HuH-7.5 (cell line): ENCODE results near the gene SLC25A31.

Experiments
- DNase-seq: peaks from one replicate; pipeline ENCODE4 v3.0.0; 2011; ENCODE audit warnings: low spot score

SLC25A31 gene

DNA sequence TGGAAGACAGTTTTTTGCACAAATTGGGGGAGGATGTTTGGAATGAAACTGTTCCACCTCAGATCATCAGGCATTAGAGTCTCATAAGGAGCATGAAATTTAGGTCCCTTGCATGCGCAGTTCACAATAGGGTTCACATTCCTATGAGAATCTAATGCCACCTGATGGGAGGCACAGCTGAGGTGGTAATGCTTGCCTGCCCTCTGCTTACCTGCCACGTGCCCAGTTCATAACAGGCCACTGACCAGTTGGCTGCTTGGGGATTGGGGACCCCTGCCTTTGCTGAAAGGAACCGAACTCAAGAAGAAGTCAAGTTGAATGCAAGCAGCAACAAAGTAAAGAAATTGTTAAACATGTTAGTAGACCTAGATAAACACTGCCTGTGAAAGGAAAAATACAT lies 47.3 kb downstream of the SLC25A31 start:
- DNase-seq: no peak

DNA sequence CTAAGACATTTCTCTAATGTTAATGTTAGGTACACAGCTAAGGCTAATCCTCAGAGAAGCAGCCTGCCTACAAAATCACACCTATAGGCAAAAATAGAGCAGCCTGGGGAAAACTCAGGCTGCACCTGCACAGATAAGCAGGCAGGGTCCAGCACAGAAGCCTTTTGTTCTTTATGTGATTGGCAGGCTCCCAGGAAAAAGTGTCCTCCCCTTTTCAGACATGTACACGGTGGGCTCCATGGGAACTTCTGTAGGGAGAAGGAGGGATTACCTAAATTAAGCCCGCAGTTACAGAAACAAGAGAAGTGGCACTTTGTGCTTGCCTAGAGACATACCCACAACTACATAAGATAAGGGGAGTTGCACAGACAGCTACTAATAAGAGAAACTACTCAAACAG lies 47.9 kb downstream of the SLC25A31 start:
- DNase-seq: no peak

DNA sequence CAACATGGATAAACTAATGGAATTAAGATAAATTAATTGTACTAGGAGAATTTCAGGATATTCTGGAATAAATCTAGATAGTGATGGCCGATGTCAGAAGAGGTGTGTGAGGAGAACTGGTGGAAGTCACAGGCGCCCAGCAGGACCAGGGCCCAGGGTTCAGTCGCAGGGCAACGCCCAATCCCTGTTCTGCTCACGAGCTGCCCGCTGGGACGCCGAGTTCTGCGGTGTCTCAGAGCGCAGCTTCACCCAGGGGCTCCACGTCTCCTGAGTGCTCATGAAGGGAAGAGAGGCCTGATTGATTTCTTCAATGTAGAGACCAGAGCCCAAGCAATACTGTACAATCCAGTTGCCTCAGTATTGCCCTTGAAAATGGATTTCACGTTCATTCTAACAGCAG lies 50.4 kb downstream of the SLC25A31 start:
- no peak for DNase-seq

DNA sequence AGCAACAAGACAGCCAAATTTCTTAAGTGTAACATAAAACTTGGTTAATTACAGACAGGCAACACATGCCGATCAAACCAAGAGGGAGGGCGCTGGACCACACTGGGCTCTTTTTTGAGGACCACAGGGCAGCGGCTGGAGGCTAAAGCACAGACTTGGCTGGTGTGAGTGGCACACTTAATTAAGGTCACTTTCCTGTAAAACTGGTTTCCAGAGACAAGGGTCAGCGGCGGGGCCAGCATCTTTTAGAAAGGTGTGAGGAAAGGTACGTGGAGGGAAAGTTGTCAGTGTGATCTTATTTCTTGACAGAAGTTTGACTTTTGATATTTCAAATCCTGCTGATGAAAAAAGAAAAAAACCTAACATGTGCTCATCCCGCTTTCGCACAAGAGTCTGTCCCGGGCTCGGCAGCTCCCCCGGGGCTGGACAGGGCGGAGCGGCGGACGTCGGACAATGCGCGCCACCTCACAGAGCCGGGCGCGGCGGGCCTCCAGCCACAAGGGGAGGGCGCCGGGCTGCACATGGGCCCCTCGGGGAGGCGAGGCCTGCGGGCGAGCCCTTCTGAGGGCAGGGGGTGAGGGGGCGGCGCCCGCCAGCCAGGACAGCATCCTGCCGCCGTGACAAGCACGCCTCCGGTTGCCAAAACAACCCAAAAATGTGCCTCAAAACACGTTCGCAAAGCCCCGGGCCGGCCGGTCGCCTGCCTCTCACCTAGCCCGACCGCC lies 51.3 kb downstream of the SLC25A31 start:
- peak; percentile 17 for DNase-seq

DNA sequence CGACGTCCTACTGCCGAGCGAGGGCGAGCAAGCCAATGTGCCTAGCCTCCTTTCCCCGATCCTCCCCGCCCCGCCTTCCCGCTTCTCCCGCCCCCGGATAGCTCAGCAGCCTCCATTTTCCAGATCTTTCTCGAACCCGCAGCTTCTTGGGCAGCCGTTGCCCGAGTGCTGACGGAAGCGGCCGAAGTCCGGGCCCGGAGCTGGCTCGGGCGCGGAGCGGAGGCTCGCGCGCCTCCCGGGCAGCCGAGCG lies 51.8 kb downstream of the SLC25A31 start:
- DNase-seq: peak; percentile 49

DNA sequence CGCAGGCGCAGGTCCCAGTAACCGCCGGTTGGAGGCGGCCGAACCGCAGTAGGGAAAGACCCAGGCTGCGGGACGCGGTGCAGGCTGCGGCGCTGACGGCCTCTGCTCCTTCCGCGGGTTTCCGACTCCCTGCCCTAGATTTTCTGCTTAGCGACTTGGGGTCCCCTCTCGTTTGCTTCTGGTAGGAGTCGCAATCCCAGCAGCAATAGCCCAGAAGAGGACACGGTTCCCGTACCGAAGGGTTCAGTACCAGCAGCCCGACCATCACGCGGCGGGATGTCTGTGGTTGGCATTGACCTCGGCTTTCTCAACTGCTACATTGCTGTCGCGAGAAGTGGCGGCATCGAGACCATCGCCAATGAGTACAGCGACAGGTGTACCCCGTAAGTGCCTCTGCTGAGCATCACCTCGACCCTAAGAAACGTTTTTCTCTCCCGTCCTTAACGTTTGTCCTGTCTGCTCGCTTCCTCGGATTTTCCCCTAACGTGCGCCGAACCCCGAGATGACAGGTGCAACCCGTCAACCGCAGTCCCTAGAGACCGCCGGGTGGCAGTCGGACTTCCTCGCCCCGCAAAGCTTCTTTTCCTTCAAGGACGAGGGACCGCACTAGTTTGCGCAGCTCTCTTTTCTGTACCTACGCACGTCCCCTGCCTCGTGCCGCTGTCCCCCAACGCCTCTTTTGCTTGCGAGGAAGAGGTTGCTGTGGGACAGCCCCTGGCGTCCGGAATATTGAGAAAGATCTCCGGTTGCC lies 52.2 kb downstream of the SLC25A31 start, which contains the start of gene HSPA4L:
Gene HSPA4L (plus strand): TSS at position 48 of the 751 bp plus-strand sequence. CDS start 229 bp downstream, at position 277.
- peak; percentile 16 for DNase-seq

DNA sequence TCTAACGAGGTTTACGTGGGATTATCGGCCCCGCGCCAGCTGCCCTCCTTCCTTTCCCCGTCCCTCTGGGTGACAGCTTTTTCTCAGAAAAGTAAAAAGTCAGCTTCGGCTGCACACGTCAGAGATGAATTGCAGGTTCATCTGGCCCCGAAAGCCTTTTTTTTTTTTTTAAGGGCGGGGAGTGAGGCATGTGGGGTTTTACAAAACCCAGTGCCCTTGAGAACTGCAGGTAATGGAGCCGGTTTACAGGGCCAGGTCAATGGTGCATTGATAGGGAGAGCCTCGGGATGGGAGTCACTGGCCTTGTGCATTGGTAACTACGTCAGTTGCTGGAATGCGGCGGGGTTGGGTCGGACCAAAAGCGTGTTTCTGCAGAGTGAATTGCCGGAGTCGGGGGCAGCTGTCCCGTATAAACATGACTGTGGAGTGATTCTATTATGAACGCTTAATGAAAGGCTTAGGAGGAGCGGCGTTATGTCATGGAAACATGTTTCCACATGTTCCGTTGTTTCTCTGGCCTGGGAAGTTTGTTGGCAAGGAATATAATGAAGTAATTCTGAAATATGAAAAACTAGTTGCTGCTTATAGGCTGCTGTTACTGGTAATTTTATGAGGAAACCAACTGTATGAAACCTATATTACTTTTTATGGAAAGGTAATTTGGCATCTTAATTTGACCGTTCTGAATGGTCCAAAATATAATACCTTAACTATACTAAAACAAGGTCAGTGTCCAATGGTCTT lies 53.0 kb downstream of the SLC25A31 start:
- peak; percentile 14 for DNase-seq

DNA sequence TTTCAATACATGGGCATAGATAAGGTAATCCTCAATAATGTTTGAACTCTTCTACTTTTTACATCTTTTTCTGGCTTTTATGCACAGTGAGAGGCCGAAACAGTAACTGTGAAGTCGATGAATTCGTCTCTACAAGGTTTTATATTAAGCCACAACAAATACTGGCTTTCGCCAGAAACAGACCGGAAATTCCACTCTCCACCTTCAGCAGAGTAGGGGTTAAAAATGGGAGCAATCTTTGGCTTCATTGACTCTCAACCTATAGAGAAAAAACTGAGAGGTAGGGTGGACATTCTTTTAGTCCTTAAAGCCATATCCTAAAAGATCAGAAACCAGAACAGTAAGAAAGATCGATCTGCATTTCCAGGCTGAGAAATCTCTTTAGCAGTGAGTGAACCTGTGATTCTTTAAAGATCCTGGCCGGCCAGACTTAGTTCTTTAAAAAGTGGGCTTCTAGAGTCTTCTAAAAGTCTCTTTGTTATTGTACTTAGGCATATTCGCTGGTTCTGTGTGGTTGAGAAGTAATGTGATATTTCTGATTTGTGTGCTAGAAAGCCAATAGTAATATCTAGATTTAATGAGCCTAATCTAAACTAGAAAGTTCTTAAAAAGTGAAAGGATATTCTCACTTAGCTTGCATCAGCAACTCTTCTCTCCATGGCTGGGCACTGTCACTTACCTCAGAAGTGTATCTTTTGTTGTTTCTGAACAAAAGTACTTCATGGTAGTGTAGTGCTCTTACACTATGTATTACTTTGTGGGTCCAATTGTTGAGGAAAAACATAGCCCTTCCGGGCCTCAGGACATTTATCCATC lies 54.0 kb downstream of the SLC25A31 start:
- no peak for DNase-seq

DNA sequence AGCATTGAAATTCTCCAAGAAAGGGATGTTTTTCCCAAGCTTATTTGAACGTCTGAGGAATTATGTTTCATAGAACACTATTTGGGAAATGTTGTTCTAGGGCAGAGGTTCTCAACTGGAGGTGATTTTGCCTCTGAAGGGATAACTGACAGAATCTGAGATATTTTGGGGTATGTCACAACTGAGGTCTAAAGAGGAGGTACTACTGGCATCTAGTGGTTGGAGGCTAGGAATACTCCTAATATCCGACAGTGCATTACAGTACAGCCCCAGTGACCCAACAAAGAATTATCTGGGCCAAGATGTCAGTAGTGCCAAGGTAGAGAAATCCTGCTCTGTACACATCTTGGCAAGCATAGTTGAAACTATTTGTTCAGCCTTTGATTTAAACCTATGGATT lies 58.3 kb downstream of the SLC25A31 start:
- DNase-seq: no peak

DNA sequence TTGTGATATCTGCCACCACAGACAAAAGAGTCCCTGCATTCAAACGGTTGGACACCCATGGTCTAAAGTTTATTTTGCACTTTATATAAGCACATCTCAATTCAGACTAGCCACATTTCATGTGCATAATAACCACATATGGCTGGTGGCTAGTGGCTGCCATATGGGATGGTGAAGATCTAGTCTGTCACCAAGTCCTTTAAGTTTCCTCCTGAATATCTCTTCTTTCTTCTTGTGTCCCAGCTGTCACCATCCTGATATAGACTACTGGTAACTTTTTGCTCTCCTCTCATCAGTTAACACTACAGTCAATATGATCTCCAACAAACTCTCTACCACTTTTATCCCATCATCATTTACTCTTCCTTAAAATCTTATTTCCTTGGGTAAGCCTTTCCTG lies 61.2 kb downstream of the SLC25A31 start:
- no peak for DNase-seq

DNA sequence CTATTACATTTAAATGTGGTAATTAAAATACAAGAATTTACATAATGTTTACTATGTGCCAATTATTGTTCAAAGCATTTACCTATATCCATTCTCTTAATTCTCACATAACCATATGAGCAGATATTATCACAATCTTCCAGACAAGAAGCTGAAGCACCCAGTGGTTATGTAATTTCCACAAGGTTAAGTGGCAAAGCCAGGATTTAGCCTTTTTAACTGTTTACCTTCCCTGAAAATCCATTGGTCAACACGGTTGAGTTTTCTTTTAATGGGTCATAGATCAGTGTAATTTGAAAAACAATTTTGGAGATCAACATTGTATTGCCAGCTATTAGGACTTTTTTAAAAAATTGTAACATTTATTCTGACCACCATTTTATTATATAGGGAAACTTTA lies 63.3 kb downstream of the SLC25A31 start:
- DNase-seq: no peak

DNA sequence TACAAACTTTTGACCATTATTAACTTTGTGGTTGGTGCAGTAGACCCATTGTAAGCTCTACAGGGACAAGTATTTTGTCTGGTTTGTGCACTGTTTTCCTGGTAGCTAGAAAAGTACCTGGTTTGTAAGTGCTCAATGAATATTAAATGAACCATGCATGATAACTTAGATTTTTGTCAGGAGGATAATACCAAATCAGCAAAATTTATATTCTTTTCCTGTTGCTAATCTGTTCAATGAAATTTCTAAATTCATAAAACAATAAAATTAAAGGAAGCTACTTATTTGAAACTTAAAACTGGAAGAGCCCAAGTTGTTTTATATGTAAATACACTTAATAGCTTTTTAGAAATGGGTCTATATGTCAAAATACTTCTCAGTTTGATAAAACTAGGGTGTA lies 69.5 kb downstream of the SLC25A31 start:
- no peak for DNase-seq

DNA sequence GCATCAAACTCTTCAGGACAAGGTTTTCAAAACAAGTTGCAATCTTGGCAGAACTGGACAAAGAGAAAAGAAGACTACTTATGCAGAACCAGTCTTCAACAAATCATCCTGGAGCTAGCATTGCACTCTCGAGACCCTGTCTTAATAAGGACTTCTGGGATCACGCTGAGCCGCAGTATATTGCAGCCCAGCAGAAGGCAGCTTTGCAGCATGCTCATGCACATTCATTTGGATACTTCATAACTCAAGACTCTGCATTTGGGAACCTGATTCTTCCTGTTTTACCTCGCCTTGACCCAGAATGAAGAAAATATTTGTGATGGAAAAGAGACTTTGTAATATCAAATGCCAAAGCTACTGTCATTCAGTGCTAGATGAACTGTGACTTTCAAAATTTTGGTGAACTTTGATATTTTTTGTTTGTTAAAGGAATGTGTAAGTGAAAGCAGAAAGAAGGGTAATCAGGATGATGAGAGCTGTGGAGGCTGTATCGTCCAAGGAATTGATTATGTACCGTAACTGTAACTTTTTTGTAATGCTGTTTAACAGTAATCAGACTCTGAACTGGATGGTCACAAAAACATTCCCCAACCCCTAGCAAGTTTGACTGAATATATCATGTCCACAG lies 79.1 kb downstream of the SLC25A31 start:
- DNase-seq: no peak

DNA sequence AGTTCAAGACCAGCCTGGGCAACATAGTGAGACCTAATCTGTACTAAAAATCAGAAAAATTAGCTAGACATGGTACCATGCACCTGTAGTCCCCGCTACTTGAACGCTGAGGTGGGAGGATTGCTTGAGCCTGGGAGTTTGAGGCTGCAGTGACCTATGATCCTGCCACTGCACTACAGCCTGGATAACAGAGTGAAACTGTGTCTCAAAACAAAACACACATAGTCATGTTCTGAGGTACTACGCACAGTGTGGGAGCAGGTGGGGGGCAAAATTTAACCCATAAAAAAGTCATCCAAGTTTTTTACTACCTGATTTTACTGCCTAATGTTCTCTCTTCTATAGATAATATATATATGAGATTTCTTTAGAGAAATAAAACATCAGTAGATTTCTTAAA lies 80.4 kb downstream of the SLC25A31 start:
- DNase-seq: no peak

DNA sequence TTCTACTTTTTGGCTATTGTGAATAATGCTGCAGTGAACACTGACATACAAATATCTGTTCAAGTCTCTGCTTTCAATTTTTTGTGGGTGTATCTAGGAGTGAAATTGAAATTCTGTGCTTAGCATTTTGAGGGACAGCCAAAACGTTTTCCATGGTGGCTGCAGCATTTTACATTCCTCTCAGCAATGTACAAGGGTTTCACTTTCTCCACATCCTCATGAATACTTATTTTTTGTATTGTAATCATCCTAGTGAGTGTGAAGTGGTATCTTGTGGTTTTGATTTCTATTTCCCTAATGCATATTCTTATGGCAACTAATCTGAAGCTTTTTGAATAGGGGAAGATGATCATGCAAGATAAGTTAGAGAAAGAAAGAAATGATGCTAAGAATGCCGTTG lies 92.2 kb downstream of the SLC25A31 start:
- no peak for DNase-seq
